A549 treated with Mapracorat at 1 μM for 4 hours (cell line): ENCODE data around the gene STEAP3. TPM values are rescaled to one million over a fixed set of nuclear protein-coding genes. Genes with fewer than 3 reads are reported as not detected.

Experiments
- total RNA-seq: library from RNA; stranded (reverse); fragments of 200-300 nt; extraction: Qiagen RNA extraction; gene quantifications from 5 replicates; pipeline ENCODE4 v1.2.3, GENCODE V29; 2022

The STEAP3 gene, protein sequence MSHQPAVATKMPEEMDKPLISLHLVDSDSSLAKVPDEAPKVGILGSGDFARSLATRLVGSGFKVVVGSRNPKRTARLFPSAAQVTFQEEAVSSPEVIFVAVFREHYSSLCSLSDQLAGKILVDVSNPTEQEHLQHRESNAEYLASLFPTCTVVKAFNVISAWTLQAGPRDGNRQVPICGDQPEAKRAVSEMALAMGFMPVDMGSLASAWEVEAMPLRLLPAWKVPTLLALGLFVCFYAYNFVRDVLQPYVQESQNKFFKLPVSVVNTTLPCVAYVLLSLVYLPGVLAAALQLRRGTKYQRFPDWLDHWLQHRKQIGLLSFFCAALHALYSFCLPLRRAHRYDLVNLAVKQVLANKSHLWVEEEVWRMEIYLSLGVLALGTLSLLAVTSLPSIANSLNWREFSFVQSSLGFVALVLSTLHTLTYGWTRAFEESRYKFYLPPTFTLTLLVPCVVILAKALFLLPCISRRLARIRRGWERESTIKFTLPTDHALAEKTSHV
- 42.5 to 52.2 TPM (median 47.0 TPM) in 5 replicates for total RNA-seq

DNA sequence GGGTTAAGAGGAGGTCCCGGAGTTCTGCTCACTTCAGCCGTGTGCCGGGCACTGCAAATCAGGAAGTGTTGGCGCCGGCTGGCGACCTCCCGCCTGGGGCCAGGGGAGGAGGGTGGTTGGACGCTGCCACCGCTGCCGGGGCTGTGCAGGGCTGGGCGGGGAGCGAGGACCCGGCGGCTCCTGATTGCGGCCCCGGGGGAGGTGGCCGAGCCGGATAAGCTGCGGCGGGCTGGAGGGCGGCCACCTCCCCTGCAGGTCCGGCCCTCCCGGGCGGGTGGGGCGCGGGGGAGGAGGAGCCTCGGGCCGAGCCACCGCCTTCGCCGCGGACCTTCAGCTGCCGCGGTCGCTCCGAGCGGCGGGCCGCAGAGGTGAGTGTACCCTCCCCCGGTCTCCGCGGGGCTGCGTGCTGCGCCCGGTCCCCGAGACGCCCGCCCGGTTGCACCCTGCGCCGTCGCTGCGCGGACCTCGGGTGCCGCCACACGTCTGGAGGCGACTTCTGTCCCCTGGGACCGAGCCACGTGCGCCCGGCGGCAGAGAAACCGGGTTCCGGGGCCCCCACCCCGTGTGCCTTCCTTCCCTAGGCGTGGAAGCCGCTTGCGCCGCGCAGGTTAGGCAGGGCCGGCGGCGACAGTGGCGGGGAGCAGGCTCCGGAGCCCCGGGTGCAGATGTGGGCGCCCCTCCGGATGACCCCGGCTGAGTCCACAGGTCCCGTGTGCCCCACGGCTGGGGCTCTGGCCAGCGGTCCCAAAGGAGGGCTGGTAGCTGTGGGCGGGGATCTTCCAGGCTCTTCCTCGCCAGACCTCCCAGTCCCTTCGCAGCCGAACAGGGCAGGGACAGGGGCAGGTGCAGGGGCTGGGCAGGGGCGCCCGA lies at the start of gene STEAP3:
Gene STEAP3 (plus strand): TSS at position 314 of the 870 bp plus-strand sequence. CDS start 7,179 bp downstream, outside the sequence.

Other genes starting within 250 kb of the STEAP3 start
- 0.11 to 0.53 TPM (median 0.31 TPM) in 5 replicates for gene C1QL2, start 65.1 kb upstream of the STEAP3 start, total RNA-seq
- gene C2orf76, start 143.0 kb downstream of the STEAP3 start, total RNA-seq = 10.4 to 15.9 TPM (median 12.1 TPM) in 5 replicates
- gene DBI, start 143.1 kb downstream of the STEAP3 start, total RNA-seq = 380 to 537 TPM (median 392 TPM) in 5 replicates
- 1.4 to 2.6 TPM (median 2.1 TPM) in 5 replicates for gene TMEM37, start 208.0 kb downstream of the STEAP3 start, total RNA-seq